GM18526 (cell line): ENCODE data around the gene CLIC3.

ENCODE experiments used
- POLR2A ChIP-seq: IDR thresholded peaks from 3 replicates; pipeline ENCODE4 v1.6.1; 2011; ENCODE audit not compliant: insufficient read length; ENCODE audit errors: extremely low read depth

CLIC3 gene

GRCh38 chr9:137023157-137023556 lies 26.8 kb upstream of the CLIC3 start:
- TF ChIP-seq POLR2A, result no peak

DNA sequence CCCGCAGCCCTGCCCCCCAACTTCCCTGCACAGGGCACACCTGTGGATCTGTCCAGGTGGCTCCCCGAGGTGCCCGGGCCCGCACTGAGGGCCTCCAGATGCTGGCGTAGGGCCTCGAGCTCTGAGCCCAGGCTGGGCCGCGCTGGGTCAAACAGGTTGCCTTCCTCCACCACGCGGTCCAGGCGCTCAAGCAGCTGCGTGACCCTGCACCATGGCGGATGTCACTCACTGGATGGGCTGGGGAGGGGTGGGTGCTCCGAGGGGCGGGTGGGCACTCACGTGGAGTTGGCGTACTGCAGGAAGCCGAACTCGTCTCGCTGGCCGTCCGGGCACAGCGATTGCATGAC lies 26.3 kb upstream of the CLIC3 start:
- no peak for TF ChIP-seq POLR2A

DNA sequence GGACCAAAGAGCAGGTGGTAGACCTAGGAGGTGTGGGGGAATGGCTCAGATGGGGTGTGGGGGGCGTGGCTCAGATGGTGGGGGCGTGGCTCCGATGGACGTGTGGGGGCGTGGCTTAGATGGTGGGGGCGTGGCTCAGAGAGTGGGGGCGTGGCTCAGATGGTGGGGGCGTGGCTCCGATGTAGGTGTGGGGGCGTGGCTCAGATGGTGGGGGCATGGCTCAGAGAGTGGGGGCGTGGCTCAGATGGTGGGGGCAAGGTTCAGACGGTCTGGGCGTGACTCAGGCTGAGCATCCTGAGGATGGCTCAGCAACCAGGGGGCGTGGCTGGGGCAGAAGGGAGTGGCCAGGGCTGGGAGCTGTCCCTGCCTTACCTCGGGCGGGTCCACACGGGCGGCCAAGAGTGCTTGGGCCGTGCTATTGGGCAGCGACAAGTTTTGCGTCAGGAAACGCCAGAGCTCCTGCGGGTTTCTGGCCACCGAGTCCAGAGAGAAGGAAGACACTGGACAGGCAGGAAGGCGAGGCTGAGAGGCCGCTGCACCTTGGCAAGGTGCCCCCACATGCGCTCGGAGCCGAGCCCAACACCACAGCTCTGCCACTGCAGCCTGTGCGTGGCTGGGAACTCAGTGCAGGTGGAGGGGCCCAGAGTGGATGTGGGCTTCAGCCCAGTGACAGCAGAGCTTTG lies 25.8 kb upstream of the CLIC3 start:
- TF ChIP-seq POLR2A, result no peak

GRCh38 chr9:137021568-137021978 lies 25.2 kb upstream of the CLIC3 start:
- no peak for TF ChIP-seq POLR2A

DNA sequence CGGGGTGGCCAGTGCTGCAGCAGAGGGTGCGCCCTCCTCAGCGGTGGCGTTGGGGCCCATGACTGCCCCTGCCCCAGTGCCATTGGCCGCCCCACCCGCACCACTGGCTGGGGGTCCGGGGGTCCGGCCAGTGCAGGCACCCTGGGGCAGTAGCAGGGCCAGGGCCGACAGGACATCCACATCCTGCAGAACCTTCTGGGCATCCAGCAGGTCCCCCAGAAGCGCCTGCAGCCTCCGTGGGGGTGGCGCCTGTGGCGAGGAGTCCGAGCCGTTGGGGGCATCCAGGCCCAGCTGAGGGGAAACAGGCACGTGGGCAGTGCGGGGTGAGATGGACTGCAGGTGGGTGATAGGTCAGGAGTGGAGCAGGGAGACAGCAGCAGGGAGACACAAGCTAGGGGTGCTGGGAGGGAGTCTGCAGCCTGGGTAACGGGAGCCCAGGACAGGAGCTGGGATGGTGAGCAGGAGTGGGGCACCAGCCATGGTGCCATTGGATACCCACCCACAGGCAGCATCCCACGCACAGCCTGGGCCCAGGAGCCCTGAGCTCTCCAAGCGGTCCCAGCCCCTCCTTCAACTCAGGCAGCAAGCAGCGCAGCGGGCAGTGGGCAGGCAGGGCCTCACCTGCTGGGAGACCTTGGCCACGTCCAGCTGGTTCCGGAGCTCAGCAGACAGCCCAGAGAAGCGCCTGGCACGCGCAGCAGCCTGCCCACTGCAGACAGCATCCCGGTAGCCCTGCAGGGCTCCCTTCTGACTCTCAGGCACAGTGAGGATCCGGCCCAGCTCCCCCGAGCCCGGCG lies 24.6 kb upstream of the CLIC3 start:
- no peak for TF ChIP-seq POLR2A

DNA sequence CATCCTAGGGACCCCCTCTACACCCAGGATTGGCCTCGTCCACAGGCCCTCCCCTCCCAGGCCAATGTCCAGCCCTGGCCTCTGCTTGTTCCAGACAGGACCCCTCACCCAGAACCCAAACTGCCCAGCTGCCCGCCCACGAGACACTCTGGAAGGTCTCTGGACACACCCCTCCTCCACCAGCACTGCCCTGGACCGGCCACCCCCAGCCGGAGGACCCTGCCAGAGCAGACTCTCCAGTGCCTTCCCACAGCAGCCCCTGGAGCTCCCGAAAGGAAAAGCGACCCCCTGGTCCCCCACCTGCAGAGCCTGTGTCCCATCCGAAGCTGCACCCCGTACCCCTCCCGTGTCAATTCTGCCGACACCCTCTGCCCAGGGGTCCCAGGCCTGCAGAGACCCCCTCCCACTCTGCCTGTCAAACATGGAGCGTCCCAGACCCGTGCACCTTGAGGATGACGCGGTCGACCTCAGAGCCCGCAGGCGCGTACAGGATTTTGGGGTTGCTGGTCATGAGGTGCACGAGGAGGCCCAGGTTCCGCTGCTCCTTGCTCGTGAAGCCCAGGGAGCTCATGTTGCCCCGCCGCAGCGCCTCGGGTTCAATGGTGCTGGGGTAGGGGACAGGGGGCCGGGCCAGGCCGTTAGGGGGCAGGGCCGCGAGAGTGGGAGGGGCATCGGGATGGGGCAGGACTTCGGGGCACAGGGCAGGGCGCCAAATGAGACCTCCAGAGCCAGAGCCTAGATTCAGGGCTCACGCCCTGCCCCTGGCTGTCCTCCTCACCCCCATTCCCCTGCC lies 23.7 kb upstream of the CLIC3 start:
- TF ChIP-seq POLR2A, result no peak

- no peak for TF ChIP-seq POLR2A
Measured at GRCh38 chr9:137018761-137019559, 22.6 kb upstream of the CLIC3 start.

DNA sequence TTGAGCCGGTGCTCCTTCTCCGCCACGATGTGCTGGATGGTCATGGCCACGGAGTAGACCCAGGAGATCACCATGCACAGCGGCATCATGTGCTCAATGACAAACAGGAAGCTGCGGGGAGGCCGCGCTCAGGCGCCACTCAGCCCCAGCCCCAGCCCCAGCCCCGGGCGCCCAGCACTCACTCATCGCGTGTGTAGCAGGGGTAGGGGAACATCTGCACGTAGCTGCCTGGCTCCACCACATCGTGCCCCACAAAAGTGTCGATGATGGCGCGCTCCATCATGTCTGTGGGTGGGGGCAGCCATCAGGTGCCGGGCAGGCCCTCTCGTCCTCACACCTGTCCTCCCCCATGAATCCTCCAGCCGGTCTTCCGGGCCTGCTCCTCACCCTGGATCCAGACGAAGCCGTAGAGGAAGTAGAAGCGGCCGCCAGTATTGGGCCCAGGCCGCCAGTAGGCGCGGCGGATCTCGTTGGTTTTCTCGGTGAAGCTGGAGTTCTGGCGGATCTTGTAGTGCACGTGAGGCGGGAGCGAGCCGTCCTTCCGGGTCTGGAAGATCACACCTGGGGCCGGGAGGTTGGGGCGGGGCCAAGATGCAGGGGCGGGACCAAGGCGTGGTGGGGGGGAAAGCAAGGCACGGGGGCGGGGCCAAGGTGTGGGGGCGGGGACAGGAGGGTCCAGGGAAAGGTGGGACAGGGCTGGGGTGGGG lies 21.6 kb upstream of the CLIC3 start:
- no peak for TF ChIP-seq POLR2A

- no peak for TF ChIP-seq POLR2A
Measured at GRCh38 chr9:137017071-137017470, 20.7 kb upstream of the CLIC3 start.

DNA sequence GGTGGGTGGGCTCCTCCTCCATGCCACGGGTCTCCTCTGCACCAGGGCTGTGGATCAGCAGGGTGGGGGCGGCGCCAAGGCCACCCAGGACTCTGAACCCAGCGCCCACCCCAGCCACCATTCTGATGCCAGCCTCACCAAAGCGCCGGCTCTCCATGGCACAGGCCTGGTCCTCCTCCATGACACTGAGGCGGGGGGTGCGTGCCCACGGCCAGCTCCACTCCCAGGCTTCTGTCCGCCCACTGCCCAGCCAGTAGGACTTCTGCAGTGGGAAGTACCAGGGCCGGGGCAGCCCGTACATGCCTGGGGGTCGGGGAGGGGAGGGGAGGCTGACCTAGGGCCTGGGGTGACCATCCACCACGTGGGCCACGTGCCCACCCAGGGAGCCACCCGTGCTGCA lies 20.1 kb upstream of the CLIC3 start:
- TF ChIP-seq POLR2A, result no peak

DNA sequence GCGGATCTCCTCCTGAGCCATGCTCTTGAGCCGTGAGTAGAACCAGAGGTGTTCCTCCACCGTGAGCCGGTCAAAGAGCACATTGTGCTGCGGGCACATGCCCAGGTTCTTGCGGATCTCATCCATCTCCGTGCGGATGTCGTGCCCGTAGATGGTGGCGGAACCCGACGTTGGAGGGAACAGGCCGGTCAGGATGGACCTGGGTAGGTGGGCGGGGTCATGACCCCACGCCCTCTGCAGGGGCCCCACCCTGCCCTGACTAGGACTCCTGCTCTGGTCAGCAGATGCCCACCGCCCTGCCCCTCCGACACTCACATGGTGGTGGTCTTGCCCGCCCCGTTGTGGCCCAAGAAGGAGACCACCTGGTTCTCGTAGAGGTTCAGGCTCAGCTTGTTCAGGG lies 19.6 kb upstream of the CLIC3 start:
- TF ChIP-seq POLR2A, result no peak

- TF ChIP-seq POLR2A, result no peak
Measured at GRCh38 chr9:137015540-137015930, 19.2 kb upstream of the CLIC3 start.

GRCh38 chr9:137014776-137015539 lies 18.6 kb upstream of the CLIC3 start:
- TF ChIP-seq POLR2A, result no peak

DNA sequence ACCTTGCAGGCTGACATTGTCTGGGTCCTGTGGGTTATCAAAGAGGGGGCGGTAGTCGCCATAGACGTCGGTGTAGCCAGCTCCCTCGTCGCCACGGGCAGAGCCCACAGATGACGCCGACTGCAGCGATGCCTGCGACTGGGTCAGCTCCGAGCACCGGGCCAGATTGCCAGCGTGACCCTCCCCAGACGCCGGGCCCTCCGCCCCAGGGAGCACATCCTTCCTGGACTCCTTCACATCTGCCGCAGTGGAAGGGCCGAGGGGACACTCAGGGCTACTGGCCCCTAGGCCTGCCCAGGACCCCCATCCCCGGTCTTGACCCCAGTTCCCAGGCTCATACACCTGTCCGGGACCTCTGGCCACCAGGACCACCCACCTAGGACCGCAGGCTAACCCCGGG lies 17.8 kb upstream of the CLIC3 start:
- no peak for TF ChIP-seq POLR2A
